HEK293 (cell line): Measurements from ENCODE around the gene TCEAL5.

Experiments
- CTCF ChIA-PET: fragments of 350-600 bp; formaldehyde crosslinking; extraction: SDS; loops from one replicate; lab custom pipeline; 2021; ENCODE audit warnings: antibody characterized with exemption; lab: Yijun Ruan, JAX
- POLR2A ChIA-PET: fragments of 300-600 bp; formaldehyde crosslinking; extraction: SDS; loops from one replicate; lab custom pipeline; 2020; ENCODE audit warnings: antibody characterized with exemption, inconsistent platforms; lab: Yijun Ruan, JAX
- H3K27ac ChIP-seq: fragments of 200-500 bp; sonication (Bioruptor generic); 2 replicates; pipeline ENCODE4 v1.5.1; 2014; ENCODE audit warnings: low read depth, low read length, control low read depth, inconsistent platforms; ENCODE audit errors: extremely low read depth
- H3K36me3 ChIP-seq, 2 experiments: fragments of 200-500 bp in 1 of 2; sonication (Bioruptor generic) in 1 of 2; 1 replicate in 1 of 2; 2 replicates in 1 of 2; pipeline ENCODE4 v1.5.1; 2014 to 2017; ENCODE audit warnings: inconsistent platforms in 2 of 2, low read length in 2 of 2; ENCODE audit not compliant: control insufficient read depth in 2 of 2, insufficient read depth in 1 of 2
- H3K4me1 ChIP-seq: fragments of 200-500 bp; sonication (Bioruptor generic); 2 replicates; pipeline ENCODE4 v1.5.1; 2014; ENCODE audit warnings: mild to moderate bottlenecking, low read length, inconsistent platforms; ENCODE audit not compliant: control insufficient read depth, insufficient read depth
- H3K4me3 ChIP-seq: 2 replicates; pipeline ENCODE4 v1.5.1; 2011; ENCODE audit warnings: low read depth, mild to moderate bottlenecking, control low read depth, low read length, moderate library complexity
- H3K9me3 ChIP-seq: fragments of 200-500 bp; sonication (Bioruptor generic); 2 replicates; pipeline ENCODE4 v1.5.1; 2014; ENCODE audit warnings: low read depth, low read length, inconsistent platforms; ENCODE audit not compliant: control insufficient read depth, insufficient read depth
- HIC1 ChIP-seq: fragments of 450-650 bp; formaldehyde crosslinking; IDR thresholded peaks from 2 replicates; pipeline ENCODE4 v1.5.1; 2016; ENCODE audit warnings: missing biosample characterization, missing genetic modification characterization
- KLF1 ChIP-seq: fragments of 450-650 bp; formaldehyde crosslinking; IDR thresholded peaks from 2 replicates; pipeline ENCODE4 v1.5.1; 2016; ENCODE audit warnings: missing biosample characterization, missing genetic modification characterization
- MZF1 ChIP-seq: fragments of 450-650 bp; formaldehyde crosslinking; IDR thresholded peaks from 2 replicates; pipeline ENCODE4 v1.5.1; 2017; ENCODE audit warnings: missing biosample characterization, missing genetic modification characterization, borderline replicate concordance
- PRDM2 ChIP-seq: fragments of 450-650 bp; formaldehyde crosslinking; IDR thresholded peaks from 2 replicates; pipeline ENCODE4 v1.5.1; 2016; ENCODE audit warnings: missing biosample characterization, missing genetic modification characterization, borderline replicate concordance
- SETDB1 ChIP-seq: IDR thresholded peaks from one replicate; pipeline ENCODE4 v1.6.1; 2017; ENCODE audit warnings: mild to moderate bottlenecking, low read length, moderate library complexity, mixed read lengths; ENCODE audit not compliant: insufficient read length
- SP7 ChIP-seq: fragments of 450-650 bp; formaldehyde crosslinking; IDR thresholded peaks from 2 replicates; pipeline ENCODE4 v1.5.1; 2016; ENCODE audit warnings: missing biosample characterization, missing genetic modification characterization
- ZBTB20 ChIP-seq: fragments of 450-650 bp; formaldehyde crosslinking; IDR thresholded peaks from 2 replicates; pipeline ENCODE4 v1.5.1; 2016; ENCODE audit warnings: missing biosample characterization, missing genetic modification characterization
- ZBTB8A ChIP-seq: fragments of 450-650 bp; formaldehyde crosslinking; IDR thresholded peaks from 2 replicates; pipeline ENCODE4 v1.5.1; 2016; ENCODE audit warnings: missing biosample characterization, missing genetic modification characterization
- ZEB2 ChIP-seq: fragments of 450-650 bp; formaldehyde crosslinking; IDR thresholded peaks from 2 replicates; pipeline ENCODE4 v1.5.1; 2016; ENCODE audit warnings: missing biosample characterization, missing genetic modification characterization
- ZIC2 ChIP-seq: fragments of 450-650 bp; formaldehyde crosslinking; IDR thresholded peaks from 2 replicates; pipeline ENCODE4 v1.5.1; 2016; ENCODE audit warnings: missing biosample characterization, missing genetic modification characterization
- ZNF10 ChIP-seq: fragments of 450-650 bp; formaldehyde crosslinking; IDR thresholded peaks from 2 replicates; pipeline ENCODE4 v1.5.1; 2017; ENCODE audit warnings: missing biosample characterization, missing genetic modification characterization
- ZNF133 ChIP-seq: fragments of 450-650 bp; formaldehyde crosslinking; IDR thresholded peaks from 2 replicates; pipeline ENCODE4 v1.5.1; 2016; ENCODE audit warnings: missing biosample characterization, missing genetic modification characterization
- ZNF175 ChIP-seq: fragments of 450-650 bp; formaldehyde crosslinking; IDR thresholded peaks from 2 replicates; pipeline ENCODE4 v1.5.1; 2016; ENCODE audit warnings: missing biosample characterization, missing genetic modification characterization
- ZNF248 ChIP-seq: fragments of 450-650 bp; formaldehyde crosslinking; IDR thresholded peaks from 2 replicates; pipeline ENCODE4 v1.5.1; 2017; ENCODE audit warnings: missing biosample characterization, missing genetic modification characterization
- ZNF433 ChIP-seq: fragments of 450-650 bp; formaldehyde crosslinking; IDR thresholded peaks from 2 replicates; pipeline ENCODE4 v1.5.1; 2016; ENCODE audit warnings: missing biosample characterization, missing genetic modification characterization, low read depth
- ZNF501 ChIP-seq: fragments of 450-650 bp; formaldehyde crosslinking; IDR thresholded peaks from 2 replicates; pipeline ENCODE4 v1.5.1; 2016; ENCODE audit warnings: missing biosample characterization, missing genetic modification characterization
- ZNF544 ChIP-seq: fragments of 450-650 bp; formaldehyde crosslinking; IDR thresholded peaks from 2 replicates; pipeline ENCODE4 v1.5.0; 2017; ENCODE audit warnings: missing biosample characterization, missing genetic modification characterization
- ZNF645 ChIP-seq: fragments of 450-650 bp; formaldehyde crosslinking; IDR thresholded peaks from 2 replicates; pipeline ENCODE4; 2016; ENCODE audit warnings: missing biosample characterization, missing genetic modification characterization
- ZNF747 ChIP-seq: fragments of 450-650 bp; formaldehyde crosslinking; IDR thresholded peaks from 2 replicates; pipeline ENCODE4 v1.5.1; 2016; ENCODE audit warnings: missing biosample characterization, missing genetic modification characterization
- ZNF768 ChIP-seq: fragments of 450-650 bp; formaldehyde crosslinking; IDR thresholded peaks from 2 replicates; pipeline ENCODE4 v1.5.1; 2018; ENCODE audit warnings: missing biosample characterization, mild to moderate bottlenecking, missing genetic modification characterization
- TF ChIP-seq, protein P1 (sequence below): fragments of 450-650 bp; formaldehyde crosslinking; conservative IDR thresholded peaks from 2 replicates; pipeline ENCODE4 v1.5.1; 2016; ENCODE audit warnings: low read depth, missing biosample characterization, missing genetic modification characterization

Gene TCEAL5

DNA sequence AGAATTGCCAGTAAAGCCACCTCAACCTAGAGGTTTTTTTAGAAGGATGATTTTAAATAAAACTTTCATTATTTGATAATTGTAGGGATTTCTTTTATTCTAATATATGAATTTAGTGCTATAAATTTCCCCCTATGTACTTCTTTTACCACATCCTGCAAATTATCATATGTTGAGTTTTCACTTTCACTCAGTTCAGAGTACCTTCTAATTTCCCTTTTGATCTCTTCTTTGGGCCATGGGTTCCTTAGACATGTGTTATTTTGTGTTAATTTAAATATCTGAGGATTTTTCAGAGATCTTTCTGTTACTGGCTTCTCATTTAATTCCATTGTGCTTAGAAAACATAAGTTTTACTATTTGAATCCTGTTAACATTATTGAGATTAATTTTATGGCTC is 28.2 kb upstream of the TCEAL5 start:
- ChIA-PET POLR2A (no interaction called here), CTCF (no interaction called here)

GRCh38 chrX:103293118-103293517 is 16.6 kb upstream of the TCEAL5 start:
- ChIA-PET CTCF (interaction anchor here (0.6 kb wide), 1 partner anchor 114 kb away, joined by 5 read pairs; no protein-coding TSS in a partner anchor), POLR2A (no interaction called here)
- no peaks in the 10 kb centered on the region for H3K4me1 ChIP-seq
- no peak for TF ChIP-seq ZIC2
- TF ChIP-seq ZNF544 (tag by site-specific recombination), result no peak
- TF ChIP-seq ZNF501, result no peak
- TF ChIP-seq ZBTB8A, result no peak
- no peak for TF ChIP-seq ZNF433 (tag by site-specific recombination)
- TF ChIP-seq HIC1, result no peak
- no peak for TF ChIP-seq ZNF133 (tag by site-specific recombination)
- no peak for TF ChIP-seq SETDB1
- TF ChIP-seq ZNF10, result no peak
- TF ChIP-seq ZNF645 (tag by site-specific recombination), result no peak

More for the DNA sequence above, 28.2 kb upstream of the TCEAL5 start:
- Histone ChIP-seq H3K9me3 (no peaks in the 10 kb centered on the region), H3K4me1 (no peaks in the 10 kb centered on the region), H3K27ac (no peak overlapping the region), H3K4me3 (no peak overlapping the region), H3K36me3 (no peaks in the 10 kb centered on the region)
- TF ChIP-seq ZNF248 (no peak), ZBTB20 (tag by site-specific recombination) (no peak), PRDM2 (tag by site-specific recombination) (no peak), MZF1 (tag by site-specific recombination) (no peak), ZNF175 (no peak), KLF1 (no peak), ZNF768 (no peak), ZEB2 (no peak), SP7 (tag by site-specific recombination) (no peak), ZNF747 (tag by site-specific recombination) (no peak)
- TF ChIP-seq, protein P1, sequence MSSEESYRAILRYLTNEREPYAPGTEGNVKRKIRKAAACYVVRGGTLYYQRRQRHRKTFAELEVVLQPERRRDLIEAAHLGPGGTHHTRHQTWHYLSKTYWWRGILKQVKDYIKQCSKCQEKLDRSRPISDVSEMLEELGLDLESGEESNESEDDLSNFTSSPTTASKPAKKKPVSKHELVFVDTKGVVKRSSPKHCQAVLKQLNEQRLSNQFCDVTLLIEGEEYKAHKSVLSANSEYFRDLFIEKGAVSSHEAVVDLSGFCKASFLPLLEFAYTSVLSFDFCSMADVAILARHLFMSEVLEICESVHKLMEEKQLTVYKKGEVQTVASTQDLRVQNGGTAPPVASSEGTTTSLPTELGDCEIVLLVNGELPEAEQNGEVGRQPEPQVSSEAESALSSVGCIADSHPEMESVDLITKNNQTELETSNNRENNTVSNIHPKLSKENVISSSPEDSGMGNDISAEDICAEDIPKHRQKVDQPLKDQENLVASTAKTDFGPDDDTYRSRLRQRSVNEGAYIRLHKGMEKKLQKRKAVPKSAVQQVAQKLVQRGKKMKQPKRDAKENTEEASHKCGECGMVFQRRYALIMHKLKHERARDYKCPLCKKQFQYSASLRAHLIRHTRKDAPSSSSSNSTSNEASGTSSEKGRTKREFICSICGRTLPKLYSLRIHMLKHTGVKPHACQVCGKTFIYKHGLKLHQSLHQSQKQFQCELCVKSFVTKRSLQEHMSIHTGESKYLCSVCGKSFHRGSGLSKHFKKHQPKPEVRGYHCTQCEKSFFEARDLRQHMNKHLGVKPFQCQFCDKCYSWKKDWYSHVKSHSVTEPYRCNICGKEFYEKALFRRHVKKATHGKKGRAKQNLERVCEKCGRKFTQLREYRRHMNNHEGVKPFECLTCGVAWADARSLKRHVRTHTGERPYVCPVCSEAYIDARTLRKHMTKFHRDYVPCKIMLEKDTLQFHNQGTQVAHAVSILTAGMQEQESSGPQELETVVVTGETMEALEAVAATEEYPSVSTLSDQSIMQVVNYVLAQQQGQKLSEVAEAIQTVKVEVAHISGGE (tag by site-specific recombination), result no peak

More at GRCh38 chrX:103293118-103293517, 16.6 kb upstream of the TCEAL5 start:
- H3K36me3 ChIP-seq, result no peaks in the 10 kb centered on the region
- no peak overlapping the region for H3K4me3 ChIP-seq
- no peaks in the 10 kb centered on the region for H3K9me3 ChIP-seq
- H3K27ac ChIP-seq, result no peak overlapping the region
